Endothelial cell of umbilical vein (primary cell): ENCODE measurements around the gene CBL. TPM values are rescaled to one million over a fixed set of nuclear protein-coding genes. Genes with fewer than 3 reads are reported as not detected.

ENCODE experiments used
- BruUV-seq: library from RNA; stranded (reverse); fragments of 400-500 nt; replicated peaks from 2 replicates; lab custom pipeline; 2021; lab: Mats Ljungman, UMichigan
- CTCF ChIA-PET: fragments of 300-600, 350-600 bp; sonication (Branson Sonifier 250); formaldehyde crosslinking; loops from one replicate; lab custom pipeline; 2021; ENCODE audit warnings: antibody characterized with exemption, inconsistent platforms; lab: Charles Lee
- POLR2A ChIA-PET: fragments of 300-600, 350-600 bp; sonication (Branson Sonifier 250); formaldehyde crosslinking; loops from one replicate; lab custom pipeline; 2021; ENCODE audit warnings: antibody characterized with exemption, inconsistent platforms; lab: Charles Lee
- DNase-seq: peaks from one replicate; pipeline ENCODE4 v3.0.0-alpha.2; 2011; ENCODE audit warnings: low read depth, low spot score
- FAIRE-seq: peaks from 2 replicates; lab custom pipeline; 2011; peaks lifted over from hg19 to GRCh38; lab: Jason Lieb, UNC
- H2AFZ ChIP-seq: 2 replicates; pipeline ENCODE4 v1.6.0; 2012; ENCODE audit warnings: low read depth, low read length, control low read depth, inconsistent platforms
- H3K27ac ChIP-seq: 2 replicates; pipeline ENCODE4 v1.5.1; 2011; ENCODE audit warnings: low read depth, mild to moderate bottlenecking, control low read depth, low read length, moderate library complexity; ENCODE audit not compliant: insufficient read depth
- H3K27me3 ChIP-seq, 2 experiments: 2 replicates each; pipeline versions ENCODE4 v1.6.0 to v1.6.1; 2011; ENCODE audit warnings: low read length in 2 of 2, mixed read lengths in 1 of 2; ENCODE audit not compliant: control insufficient read depth in 2 of 2, insufficient read depth in 2 of 2
- H3K36me3 ChIP-seq, 2 experiments: 2 replicates in 1 of 2; 3 replicates in 1 of 2; pipeline ENCODE4 v1.5.1; 2011; ENCODE audit warnings: low read length in 2 of 2, mild to moderate bottlenecking in 1 of 2, moderate library complexity in 1 of 2; ENCODE audit not compliant: control insufficient read depth in 2 of 2, insufficient read depth in 2 of 2; ENCODE audit errors: extremely low read depth in 1 of 2
- H3K4me1 ChIP-seq: 3 replicates; pipeline ENCODE4 v1.5.1; 2011; ENCODE audit warnings: mild to moderate bottlenecking, low read length; ENCODE audit not compliant: control insufficient read depth, insufficient read depth; ENCODE audit errors: extremely low read depth
- H3K4me2 ChIP-seq: 2 replicates; pipeline ENCODE4 v1.6.1; 2011; ENCODE audit warnings: low read length, control low read depth, mixed read lengths; ENCODE audit not compliant: insufficient read depth
- H3K4me3 ChIP-seq, 3 experiments: fragments of 200-600 bp in 1 of 3; sonication (generic), shearing (Covaris generic) in 1 of 3; replicated peaks in 1 of 3; 2 replicates each; pipeline ENCODE4 v1.5.1; 2011 to 2016; ENCODE audit warnings: control low read depth in 3 of 3, low read length in 3 of 3, mild to moderate bottlenecking in 2 of 3, inconsistent platforms in 1 of 3, low read depth in 1 of 3, moderate library complexity in 1 of 3; ENCODE audit not compliant: insufficient read depth in 1 of 3
- H3K79me2 ChIP-seq: 2 replicates; pipeline ENCODE4 v1.6.0; 2012; ENCODE audit warnings: low read length, inconsistent platforms; ENCODE audit not compliant: control insufficient read depth, insufficient read depth
- H3K9ac ChIP-seq: replicated peaks from 2 replicates; pipeline ENCODE3; 2011; ENCODE audit warnings: low read length, control low read depth; ENCODE audit not compliant: insufficient read depth; ENCODE audit errors: extremely low read depth
- H3K9me1 ChIP-seq: replicated peaks from 3 replicates; pipeline ENCODE4 v1.6.0; 2011; ENCODE audit warnings: mild to moderate bottlenecking, low read length; ENCODE audit not compliant: control insufficient read depth, insufficient read depth; ENCODE audit errors: extremely low read depth
- H3K9me3 ChIP-seq: replicated peaks from 2 replicates; pipeline ENCODE4 v1.5.1; 2012; ENCODE audit warnings: low read length, inconsistent platforms; ENCODE audit not compliant: control insufficient read depth, insufficient read depth
- H4K20me1 ChIP-seq: replicated peaks from 2 replicates; pipeline ENCODE3; 2011; ENCODE audit warnings: mild to moderate bottlenecking, low read length; ENCODE audit not compliant: control insufficient read depth, insufficient read depth; ENCODE audit errors: extremely low read depth
- EZH2 ChIP-seq: IDR thresholded peaks from 2 replicates; pipeline ENCODE4 v1.6.1; 2012; ENCODE audit warnings: borderline replicate concordance, low read depth, mild to moderate bottlenecking, moderate library complexity, low read length, inconsistent platforms; ENCODE audit not compliant: severe bottlenecking
- FOS ChIP-seq: IDR thresholded peaks from 2 replicates; pipeline ENCODE4 v1.6.1; 2011; ENCODE audit warnings: mild to moderate bottlenecking, low read length, moderate library complexity, borderline replicate concordance; ENCODE audit not compliant: insufficient read depth
- GATA2 ChIP-seq: IDR thresholded peaks from 2 replicates; pipeline ENCODE4 v1.7.0; 2011; ENCODE audit warnings: low read depth, mild to moderate bottlenecking, moderate library complexity, mixed read lengths, low read length; ENCODE audit not compliant: insufficient read length, insufficient read depth
- JUN ChIP-seq: IDR thresholded peaks from 2 replicates; pipeline ENCODE4 v1.6.1; 2011; ENCODE audit warnings: borderline replicate concordance, low read depth; ENCODE audit not compliant: insufficient read length, insufficient read depth
- MYC ChIP-seq: IDR thresholded peaks from one replicate; pipeline ENCODE4 v1.6.1; 2011; ENCODE audit warnings: mild to moderate bottlenecking, low read depth, low read length
- POLR2A ChIP-seq: IDR thresholded peaks from 2 replicates; pipeline ENCODE4 v1.6.1; 2012; ENCODE audit warnings: low read depth, mild to moderate bottlenecking, control low read depth, low read length
- POLR2AphosphoS5 ChIP-seq: IDR thresholded peaks from 2 replicates; pipeline ENCODE4 v1.6.1; 2012; ENCODE audit warnings: low read depth, mild to moderate bottlenecking, control low read depth, low read length, moderate library complexity; ENCODE audit not compliant: insufficient read depth
- dilution Hi-C: fragments of 300-500 bp; cut with MboI; formaldehyde crosslinking; loops from one replicate; pipeline ENCODE4 v1.15.0; 2019; ENCODE audit warnings: low sequenced_read_pairs; ENCODE audit not compliant: extremely low pct_ligation_motif_present
- intact Hi-C: fragments of 100-400 bp; cut with micrococcal nuclease; formaldehyde crosslinking; loops from one replicate; pipeline ENCODE4 v1.10.0; 2022
- polyA plus RNA-seq, 4 experiments: library from polyadenylated mRNA; depleted of rRNA in 3 of 4; stranded (reverse) in 3 of 4; unstranded in 1 of 4; fragments of >200 nt; gene quantifications; 2 replicates each; pipeline versions ENCODE4 v1.2.1 to v1.2.3, GENCODE V29; 2011 to 2012; ENCODE audit warnings: missing spikeins in 1 of 4
- total RNA-seq: library from RNA; stranded (reverse); gene quantifications from 2 replicates; pipeline ENCODE4 v1.2.3, GENCODE V29; 2021
- TF ChIP-seq, protein P1 (sequence below), 2 donors: IDR thresholded peaks; 1 replicate in 1 of 2; 2 replicates in 1 of 2; pipeline ENCODE4 v1.5.1; 2011; ENCODE audit warnings: low read length in 2 of 2, mild to moderate bottlenecking in 2 of 2, moderate library complexity in 2 of 2, control low read depth in 1 of 2, inconsistent platforms in 1 of 2, low read depth in 1 of 2; ENCODE audit not compliant: insufficient read depth in 1 of 2; ENCODE audit errors: extremely low read depth in 1 of 2
- TF ChIP-seq, protein P2 (sequence below): IDR thresholded peaks from 2 replicates; pipeline ENCODE4 v1.6.1; 2011; ENCODE audit not compliant: insufficient read depth, insufficient read length

The CBL gene
- total and polyA plus RNA-seq, 2 donors (not counting 3 experiments of a cell fraction or from before 2014, with no cell fraction given) = 15.5 to 41.5 TPM

DNA sequence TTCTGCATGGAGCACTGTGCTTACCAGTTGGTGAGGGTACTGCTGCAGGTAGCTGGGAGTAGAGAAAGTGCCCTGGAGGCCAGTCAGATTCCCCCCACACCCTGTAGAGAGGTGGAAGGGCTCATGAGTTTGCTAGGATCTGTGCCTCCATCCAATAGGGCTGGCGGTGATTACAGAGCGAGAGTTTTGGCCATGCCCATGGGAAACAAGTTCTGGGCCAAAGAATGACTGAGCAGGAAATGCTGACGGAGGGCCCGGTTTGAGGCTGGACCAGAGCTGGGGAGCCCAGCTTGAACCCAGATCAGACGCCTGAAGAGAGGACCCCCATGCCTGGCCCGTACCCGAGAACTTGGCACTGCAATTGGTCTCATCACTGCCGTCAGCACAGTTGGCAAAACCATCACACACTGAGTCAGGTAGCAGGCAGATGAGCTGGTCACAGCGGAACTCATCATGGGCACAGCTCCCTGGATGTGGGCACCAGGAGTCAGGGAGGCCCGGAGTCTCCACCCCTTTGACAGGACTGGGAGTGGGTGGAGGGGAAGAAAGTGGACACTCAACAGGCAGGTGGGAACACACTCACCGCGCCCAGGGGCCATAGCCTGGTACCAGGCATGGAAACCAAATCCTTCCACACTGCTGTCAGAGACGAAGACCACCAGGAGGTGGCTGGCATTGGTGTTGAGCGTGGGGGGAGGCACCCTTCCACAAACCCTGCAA is 138.3 kb downstream of the CBL start:
- POLR2A ChIA-PET = no interaction called here
- DNase-seq (no peak), FAIRE-seq (no peak)
- H3K9me1 ChIP-seq = no peaks in the 10 kb centered on the region
- no peaks in the 10 kb centered on the region for H4K20me1 ChIP-seq
- no peak overlapping the region for H3K9ac ChIP-seq
- H3K79me2 ChIP-seq = no peaks in the 10 kb centered on the region
- H3K9me3 ChIP-seq = no peaks in the 10 kb centered on the region
- no peak overlapping the region for H3K4me3 ChIP-seq
- peaks cover 0 to 3% of the 10 kb centered on the region in 2 experiments for H3K27me3 ChIP-seq
- H2AFZ ChIP-seq = no peak overlapping the region
- BruUV-seq = no TSS peak
- TF ChIP-seq GATA2 (no peak), FOS (no peak), POLR2A (no peak), JUN (no peak), MYC (no peak), POLR2AphosphoS5 (no peak), EZH2 (no peak)
- TF ChIP-seq, protein P1, sequence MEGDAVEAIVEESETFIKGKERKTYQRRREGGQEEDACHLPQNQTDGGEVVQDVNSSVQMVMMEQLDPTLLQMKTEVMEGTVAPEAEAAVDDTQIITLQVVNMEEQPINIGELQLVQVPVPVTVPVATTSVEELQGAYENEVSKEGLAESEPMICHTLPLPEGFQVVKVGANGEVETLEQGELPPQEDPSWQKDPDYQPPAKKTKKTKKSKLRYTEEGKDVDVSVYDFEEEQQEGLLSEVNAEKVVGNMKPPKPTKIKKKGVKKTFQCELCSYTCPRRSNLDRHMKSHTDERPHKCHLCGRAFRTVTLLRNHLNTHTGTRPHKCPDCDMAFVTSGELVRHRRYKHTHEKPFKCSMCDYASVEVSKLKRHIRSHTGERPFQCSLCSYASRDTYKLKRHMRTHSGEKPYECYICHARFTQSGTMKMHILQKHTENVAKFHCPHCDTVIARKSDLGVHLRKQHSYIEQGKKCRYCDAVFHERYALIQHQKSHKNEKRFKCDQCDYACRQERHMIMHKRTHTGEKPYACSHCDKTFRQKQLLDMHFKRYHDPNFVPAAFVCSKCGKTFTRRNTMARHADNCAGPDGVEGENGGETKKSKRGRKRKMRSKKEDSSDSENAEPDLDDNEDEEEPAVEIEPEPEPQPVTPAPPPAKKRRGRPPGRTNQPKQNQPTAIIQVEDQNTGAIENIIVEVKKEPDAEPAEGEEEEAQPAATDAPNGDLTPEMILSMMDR (IDR thresholded peaks at IDR 0.05; ENCODE audit: extremely low read depth in 1 of 2, insufficient read depth in 1 of 2, low read depth in 1 of 2, low read length in 2 of 2) = no peak
- TF ChIP-seq, protein P2, sequence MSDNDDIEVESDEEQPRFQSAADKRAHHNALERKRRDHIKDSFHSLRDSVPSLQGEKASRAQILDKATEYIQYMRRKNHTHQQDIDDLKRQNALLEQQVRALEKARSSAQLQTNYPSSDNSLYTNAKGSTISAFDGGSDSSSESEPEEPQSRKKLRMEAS = no peak
- dilution Hi-C loops = no loop called here
- intact Hi-C loops = no loop called here
- no peaks in the 10 kb centered on the region for H3K36me3 ChIP-seq
- CTCF ChIA-PET = interaction anchor here (0.7 to 6.2 kb wide), 4 partner anchors 13 to 37 kb away, joined by 3 to 55 read pairs (median 3); partner anchors contain the start of gene USP2
- no peak overlapping the region for H3K27ac ChIP-seq
- H3K4me1 ChIP-seq = peaks cover 9% of the 10 kb centered on the region
- H3K4me2 ChIP-seq = no peak overlapping the region
